GM20000 (cell line): ENCODE measurements around the gene BAHCC1.

Experiments used
- DNase-seq: peaks from one replicate; pipeline ENCODE4 v3.0.0; 2012; ENCODE audit warnings: low spot score
- CTCF ChIP-seq: IDR thresholded peaks from 2 replicates; pipeline ENCODE4 v1.5.1; 2012; ENCODE audit warnings: mild to moderate bottlenecking, control low read depth; ENCODE audit errors: extremely low read depth, missing control alignments

Gene BAHCC1

GRCh38 chr17:81365148-81365600 lies 30.1 kb upstream of the BAHCC1 start:
- no peak for DNase-seq
- TF ChIP-seq CTCF, result no peak

- DNase-seq, result no peak
- no peak for TF ChIP-seq CTCF
Measured at GRCh38 chr17:81365601-81366585, 29.4 kb upstream of the BAHCC1 start.

GRCh38 chr17:81366648-81367047 lies 28.6 kb upstream of the BAHCC1 start:
- no peak for TF ChIP-seq CTCF
- DNase-seq, result no peak

- no peak for TF ChIP-seq CTCF
- DNase-seq, result no peak
Measured at GRCh38 chr17:81367171-81367570, 28.1 kb upstream of the BAHCC1 start.

GRCh38 chr17:81368161-81369022 lies 26.9 kb upstream of the BAHCC1 start:
- no peak for TF ChIP-seq CTCF
- no peak for DNase-seq

GRCh38 chr17:81370294-81370693 lies 25.0 kb upstream of the BAHCC1 start:
- no peak for DNase-seq
- no peak for TF ChIP-seq CTCF
